ENCODE measurements around the gene CMSS1.

DNA sequence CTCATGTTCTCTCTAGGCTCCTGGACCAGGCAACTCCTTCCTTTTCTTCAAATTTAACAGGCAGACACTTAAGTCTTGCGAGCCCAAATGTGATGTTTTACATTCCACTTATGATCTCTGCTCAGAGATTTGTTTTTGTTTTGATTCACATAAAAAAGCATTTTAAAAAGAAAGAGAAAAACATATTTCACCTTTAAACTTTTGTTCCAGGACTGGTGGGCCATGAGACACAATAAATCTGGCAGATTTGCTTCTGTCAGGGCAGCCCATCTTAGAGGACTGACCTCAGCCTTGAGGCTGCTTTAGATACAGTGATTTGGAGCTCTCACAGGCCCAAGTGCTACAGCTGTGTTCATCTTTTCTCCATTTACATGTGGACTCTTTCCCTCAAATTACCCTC is 52.0 kb downstream of the CMSS1 start:
- TF ChIP-seq, protein P1, sequence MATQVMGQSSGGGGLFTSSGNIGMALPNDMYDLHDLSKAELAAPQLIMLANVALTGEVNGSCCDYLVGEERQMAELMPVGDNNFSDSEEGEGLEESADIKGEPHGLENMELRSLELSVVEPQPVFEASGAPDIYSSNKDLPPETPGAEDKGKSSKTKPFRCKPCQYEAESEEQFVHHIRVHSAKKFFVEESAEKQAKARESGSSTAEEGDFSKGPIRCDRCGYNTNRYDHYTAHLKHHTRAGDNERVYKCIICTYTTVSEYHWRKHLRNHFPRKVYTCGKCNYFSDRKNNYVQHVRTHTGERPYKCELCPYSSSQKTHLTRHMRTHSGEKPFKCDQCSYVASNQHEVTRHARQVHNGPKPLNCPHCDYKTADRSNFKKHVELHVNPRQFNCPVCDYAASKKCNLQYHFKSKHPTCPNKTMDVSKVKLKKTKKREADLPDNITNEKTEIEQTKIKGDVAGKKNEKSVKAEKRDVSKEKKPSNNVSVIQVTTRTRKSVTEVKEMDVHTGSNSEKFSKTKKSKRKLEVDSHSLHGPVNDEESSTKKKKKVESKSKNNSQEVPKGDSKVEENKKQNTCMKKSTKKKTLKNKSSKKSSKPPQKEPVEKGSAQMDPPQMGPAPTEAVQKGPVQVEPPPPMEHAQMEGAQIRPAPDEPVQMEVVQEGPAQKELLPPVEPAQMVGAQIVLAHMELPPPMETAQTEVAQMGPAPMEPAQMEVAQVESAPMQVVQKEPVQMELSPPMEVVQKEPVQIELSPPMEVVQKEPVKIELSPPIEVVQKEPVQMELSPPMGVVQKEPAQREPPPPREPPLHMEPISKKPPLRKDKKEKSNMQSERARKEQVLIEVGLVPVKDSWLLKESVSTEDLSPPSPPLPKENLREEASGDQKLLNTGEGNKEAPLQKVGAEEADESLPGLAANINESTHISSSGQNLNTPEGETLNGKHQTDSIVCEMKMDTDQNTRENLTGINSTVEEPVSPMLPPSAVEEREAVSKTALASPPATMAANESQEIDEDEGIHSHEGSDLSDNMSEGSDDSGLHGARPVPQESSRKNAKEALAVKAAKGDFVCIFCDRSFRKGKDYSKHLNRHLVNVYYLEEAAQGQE (IDR thresholded peaks at IDR 0.05; ENCODE audit: insufficient read depth in 1 of 2, low read depth in 2 of 2, low read length in 1 of 2): no peak
- TF ChIP-seq, protein P2, sequence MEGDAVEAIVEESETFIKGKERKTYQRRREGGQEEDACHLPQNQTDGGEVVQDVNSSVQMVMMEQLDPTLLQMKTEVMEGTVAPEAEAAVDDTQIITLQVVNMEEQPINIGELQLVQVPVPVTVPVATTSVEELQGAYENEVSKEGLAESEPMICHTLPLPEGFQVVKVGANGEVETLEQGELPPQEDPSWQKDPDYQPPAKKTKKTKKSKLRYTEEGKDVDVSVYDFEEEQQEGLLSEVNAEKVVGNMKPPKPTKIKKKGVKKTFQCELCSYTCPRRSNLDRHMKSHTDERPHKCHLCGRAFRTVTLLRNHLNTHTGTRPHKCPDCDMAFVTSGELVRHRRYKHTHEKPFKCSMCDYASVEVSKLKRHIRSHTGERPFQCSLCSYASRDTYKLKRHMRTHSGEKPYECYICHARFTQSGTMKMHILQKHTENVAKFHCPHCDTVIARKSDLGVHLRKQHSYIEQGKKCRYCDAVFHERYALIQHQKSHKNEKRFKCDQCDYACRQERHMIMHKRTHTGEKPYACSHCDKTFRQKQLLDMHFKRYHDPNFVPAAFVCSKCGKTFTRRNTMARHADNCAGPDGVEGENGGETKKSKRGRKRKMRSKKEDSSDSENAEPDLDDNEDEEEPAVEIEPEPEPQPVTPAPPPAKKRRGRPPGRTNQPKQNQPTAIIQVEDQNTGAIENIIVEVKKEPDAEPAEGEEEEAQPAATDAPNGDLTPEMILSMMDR (IDR thresholded peaks at IDR 0.05): no peak
- TF ChIP-seq TCF7L2 (IDR thresholded peaks at IDR 0.05; ENCODE audit: low read depth, low read length) (no peak), POLR2AphosphoS5 (IDR thresholded peaks at IDR 0.05; ENCODE audit: low read depth, low read length) (no peak)
